Inferior parietal cortex (tissue), 1 donor: ENCODE results near the gene MAB21L4.

Experiments used
- DNase-seq: peaks from one replicate; pipeline ENCODE4 v3.0.0-alpha.2; 2016; ENCODE audit errors: extremely low spot score

The MAB21L4 gene

GRCh38 chr2:240895656-240896388 lies at the start of gene MAB21L4:
Gene MAB21L4 (minus strand): TSS chr2:240896156. CDS start chr2:240895997, 159 bp downstream.
- no peak for DNase-seq

DNA sequence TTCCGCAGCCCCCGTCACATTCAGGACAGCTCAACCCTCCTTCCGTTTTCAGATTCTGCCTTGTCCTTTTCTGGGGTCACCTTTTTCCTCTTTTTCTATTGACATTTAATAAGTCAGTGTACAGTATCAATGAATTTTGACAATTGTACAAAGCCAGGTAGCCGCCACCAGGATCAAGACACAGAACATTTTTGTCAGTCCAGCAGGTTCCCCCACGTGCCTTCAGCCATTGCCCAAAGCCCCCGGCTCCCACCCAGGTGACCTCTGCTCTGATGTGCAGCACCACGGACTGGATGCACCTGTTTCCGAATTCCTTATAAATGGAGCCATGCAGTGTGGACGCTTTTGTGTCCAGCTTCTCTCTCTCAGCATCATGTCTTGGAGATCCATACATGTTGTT lies 40.1 kb upstream of the MAB21L4 start:
- DNase-seq: no peak

DNA sequence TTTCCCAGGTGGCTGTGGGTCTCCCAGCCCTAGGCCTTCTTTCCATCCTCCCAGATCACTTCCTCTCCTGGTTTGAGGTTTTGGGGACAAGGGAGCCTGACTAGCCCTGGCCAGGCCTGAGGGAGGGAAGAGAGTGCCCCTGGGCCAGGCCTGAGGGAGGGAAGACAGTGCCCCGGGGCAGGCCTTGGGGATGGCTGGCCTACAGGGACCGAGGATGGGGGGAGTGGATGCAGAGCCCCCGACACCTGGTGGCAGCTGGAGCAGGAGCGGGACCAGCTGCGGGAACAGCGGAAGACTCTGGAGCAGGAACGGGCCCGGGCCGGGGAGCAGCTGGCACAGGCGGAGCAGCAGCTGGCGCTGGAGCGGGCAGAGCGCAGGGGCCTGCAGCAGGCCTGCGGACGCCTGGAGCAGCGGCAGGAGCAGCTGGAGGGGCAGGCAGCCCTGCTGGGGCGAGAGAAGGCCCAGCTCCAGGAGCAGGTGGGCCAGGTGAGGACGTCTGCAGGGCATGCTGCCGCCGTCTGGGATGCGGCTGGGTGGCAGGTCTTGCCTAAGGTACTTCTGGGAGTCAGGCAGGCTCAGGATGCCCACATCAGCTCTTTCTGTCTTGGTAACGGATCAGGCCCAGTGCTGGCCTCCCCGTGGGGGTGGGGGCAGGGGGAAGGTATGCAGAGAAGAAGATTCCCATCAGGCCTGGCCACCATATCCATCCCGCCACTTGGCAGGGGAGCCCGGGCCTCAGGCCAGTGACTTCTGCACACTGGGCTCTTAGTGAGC lies 39.3 kb upstream of the MAB21L4 start:
- DNase-seq: no peak

DNA sequence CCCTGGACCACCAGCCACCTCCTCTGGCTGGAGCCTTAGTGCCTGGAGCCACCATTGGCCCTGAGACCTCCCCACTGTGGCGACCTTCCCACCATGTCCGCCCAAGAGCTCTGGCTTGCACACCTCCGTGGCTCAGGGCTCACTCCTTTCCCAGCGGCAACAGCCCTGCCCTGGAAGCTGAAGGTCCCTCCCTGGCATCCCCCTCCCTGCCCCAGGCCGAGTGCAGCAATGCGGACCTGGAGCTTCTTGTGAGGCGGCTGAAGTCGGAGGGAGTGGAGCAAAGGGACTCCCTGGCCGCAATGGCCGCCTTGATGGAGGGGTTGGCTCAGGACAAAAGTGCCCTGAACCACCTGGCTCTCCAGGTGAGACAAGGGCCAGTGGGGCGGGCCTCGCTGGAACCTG lies 38.7 kb upstream of the MAB21L4 start:
- no peak for DNase-seq

DNA sequence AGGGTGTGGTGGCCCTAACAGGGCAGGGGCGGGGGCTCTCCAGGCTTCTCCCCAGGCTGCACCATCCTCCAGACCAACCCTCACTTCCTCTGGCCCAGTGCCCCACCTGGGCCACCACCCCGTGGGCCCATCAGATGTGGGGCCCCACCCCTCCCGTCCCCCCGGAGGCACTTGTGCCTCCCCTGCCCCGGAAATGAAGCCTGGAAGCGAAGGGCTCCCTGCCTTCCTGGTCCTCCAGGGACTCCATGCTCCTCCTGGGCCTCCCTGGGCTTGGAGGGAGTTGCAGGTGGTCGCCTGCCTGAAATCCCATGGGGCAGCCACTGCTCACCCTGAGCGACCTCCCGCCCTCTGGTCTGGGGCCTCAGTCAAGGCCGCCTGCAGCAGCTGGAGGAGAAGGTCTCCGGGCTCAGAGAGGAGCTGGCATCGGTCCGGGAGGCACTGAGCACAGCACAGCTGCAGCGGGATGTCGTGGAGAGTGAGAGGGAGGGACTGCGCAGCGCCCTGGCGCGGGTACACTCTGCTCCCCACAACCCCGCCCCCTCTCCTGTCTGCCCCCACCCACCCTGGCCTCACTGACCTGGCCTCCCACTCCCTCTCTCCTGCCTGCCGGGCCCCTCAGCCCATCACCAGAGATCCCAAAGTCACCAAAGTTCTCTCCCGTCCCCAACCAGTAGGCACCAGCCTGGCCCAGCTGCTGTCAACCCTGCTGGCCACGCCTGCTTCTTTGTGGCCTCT lies 38.2 kb upstream of the MAB21L4 start:
- DNase-seq: no peak

GRCh38 chr2:240933048-240933965 lies 37.4 kb upstream of the MAB21L4 start:
- no peak for DNase-seq

DNA sequence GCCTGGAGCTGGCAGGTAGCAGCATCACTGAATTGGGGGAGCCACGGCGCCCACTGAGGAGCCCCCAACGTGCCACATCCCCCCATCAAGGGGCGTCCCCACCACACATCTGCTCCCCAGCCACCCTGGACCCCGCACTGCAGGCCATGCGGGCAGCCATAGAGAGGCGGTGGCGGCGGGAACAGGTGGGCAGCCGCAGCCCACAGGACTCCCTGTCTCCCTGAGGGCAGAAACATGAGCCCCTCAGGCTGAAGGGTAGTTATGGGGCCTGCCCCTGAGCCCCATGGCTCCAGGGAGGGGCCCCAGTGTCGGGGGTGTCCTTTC lies 36.7 kb upstream of the MAB21L4 start:
- no peak for DNase-seq

- DNase-seq: no peak
These were observed 36.2 kb upstream of the MAB21L4 start for GRCh38 chr2:240932001-240932723.

DNA sequence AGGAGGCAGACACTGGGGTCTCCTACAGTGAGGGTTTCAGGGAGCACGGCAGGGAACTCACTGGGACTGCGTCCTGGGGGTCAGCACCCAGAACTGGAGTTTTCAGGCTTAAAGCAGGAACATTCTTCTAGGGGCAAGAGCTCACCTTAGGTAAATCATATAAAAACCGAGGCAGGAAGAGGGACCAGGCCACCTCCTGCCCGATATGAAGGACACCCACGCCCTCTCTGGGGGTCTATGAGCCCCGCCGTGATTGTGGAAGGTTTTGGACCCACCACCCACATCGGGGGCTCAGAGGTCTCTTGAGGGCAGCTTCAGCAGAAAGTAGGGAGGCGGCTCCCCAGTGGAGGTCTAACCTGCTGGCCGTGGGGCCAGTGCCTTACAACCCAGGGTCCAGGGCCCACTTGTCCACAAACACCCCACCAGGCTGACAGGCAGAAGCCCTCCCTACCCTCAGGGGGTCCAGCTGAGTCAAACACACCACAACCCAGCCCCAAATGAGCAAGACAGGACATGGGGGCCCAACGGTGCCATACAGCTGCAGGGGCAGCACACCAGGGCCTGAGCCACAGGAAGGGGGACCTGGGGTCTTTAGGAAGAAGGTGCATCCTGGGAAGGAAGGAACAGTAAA lies 35.5 kb upstream of the MAB21L4 start:
- no peak for DNase-seq

DNA sequence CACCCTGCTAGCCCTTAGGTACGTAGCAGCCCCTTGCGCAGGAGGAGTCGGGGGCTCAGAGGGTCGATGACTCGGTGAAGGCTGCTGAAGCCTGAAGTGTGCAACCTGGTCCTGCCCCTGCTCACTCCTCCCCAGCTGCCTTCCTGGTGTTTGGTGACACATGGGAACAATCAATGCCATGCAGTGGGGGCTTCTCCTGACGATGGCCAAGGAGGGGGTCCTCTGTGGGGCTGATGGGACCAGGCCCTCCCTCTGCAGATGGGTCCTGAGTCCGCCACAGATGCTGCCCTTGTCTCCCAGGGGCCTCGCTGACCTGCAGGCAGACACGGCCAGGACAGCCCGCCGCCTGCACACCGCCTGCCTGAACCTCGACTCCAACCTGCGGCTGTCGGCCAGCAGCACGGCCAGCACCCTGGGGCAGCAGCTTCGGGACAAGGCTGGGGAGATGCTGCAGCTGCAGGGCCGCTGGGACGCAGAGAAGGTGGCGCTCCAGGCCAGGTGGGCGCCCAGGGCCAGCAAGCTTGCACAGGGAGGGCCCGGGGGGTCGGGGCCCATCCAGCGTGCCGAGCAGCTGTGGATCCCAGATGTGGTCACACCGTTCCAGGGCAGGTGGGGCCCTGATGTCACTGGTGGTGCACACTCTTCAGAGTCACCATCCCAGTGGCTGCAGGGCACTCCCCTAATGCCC lies 34.8 kb upstream of the MAB21L4 start:
- no peak for DNase-seq

- no peak for DNase-seq
These were observed 34.2 kb upstream of the MAB21L4 start for GRCh38 chr2:240930096-240930630.

DNA sequence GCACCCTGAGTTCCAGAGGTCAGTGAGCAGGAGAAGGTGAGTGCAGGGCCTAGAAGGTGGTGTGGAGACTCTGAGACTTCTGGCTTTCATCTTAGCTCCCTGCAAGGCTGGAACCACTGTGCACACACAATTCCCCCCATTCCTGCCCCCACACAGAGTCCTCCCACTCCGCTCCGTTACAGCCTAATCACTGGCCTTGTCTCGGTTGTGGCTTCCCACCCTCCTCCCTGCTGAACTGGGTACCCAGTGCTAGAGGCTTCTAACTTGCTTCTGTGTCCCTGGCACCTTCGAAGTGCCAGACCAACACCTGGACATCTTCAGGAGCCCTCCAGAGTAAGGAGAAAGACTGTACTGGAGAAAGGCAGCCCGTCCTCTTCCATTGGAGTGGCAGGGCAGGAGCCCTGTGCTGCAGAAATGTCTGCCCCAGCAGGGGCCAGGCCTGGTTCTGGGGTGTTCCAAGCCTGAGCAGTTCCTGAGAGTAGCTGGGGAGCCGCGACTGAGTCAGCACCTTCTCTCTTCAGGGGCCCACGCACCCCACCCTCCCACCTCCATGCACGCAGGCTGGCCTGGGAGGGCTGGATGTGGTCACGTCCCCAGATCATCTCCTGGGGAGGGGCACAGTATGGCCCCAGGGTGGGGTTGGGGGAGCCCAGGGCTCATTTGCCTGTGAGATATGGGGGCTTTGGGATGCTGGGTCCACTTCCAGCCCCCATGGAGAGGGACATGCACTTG lies 33.6 kb upstream of the MAB21L4 start:
- no peak for DNase-seq

DNA sequence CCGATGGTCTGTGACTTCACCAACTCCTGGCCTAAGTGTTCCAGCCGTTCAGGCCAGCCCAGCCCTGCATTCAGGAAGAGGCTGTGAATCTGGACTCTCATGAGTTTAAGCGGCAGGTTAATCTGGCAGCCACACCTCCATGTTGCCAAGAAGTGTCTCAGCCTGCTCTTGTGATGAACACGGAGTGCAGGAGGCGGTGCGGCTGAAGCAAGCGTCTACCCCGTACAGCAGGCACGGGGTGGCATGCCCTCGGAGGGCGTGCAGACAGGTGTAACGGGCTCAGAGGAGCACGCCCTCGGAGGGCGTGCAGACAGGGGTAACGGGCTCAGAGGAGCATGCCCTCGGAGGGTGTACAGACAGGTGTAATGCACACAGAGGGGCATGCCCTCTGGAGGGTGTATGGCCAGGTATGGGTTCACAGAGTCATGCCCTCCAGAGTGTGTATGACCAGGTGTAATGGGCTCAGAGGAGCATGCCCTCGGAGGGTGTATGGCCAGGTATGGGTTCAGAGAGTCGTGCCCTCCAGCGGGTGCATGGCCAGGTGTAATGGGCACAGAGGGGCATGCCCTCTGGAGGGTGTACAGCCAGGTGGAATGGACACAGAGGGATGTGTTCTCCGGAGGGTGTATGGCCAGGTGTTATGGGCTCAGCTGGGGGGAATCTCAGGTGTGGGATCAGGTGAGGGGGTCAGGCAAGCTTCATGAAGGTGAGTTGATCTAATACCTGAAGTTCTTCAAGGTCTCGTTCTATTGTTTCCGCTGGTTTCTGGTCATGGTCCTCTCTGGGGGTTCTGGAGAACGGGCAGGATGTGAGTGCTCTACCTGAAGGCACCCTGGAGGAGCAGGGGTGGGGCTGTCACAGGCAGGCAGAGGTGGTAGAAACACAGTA lies 32.8 kb upstream of the MAB21L4 start:
- DNase-seq: no peak

DNA sequence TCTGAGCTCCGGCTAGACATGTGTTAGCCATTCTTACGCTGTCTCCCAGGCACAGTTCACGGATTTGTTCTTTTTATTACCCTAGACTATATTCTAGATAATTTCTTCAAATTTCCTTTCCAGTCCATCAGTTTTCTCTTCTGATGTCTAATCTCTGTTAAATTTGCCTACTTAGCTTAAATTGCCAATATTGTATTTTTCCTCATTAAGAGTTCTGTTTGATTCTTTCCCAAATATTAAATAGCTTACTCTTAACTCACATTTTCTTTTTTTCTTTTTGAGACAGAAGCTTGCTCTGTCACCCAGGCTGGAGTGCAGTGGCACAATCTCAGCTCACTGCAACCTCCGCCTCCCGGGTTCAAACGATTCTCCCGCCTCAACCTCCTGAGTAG lies 31.4 kb upstream of the MAB21L4 start:
- no peak for DNase-seq

- no peak for DNase-seq
These were observed 30.8 kb upstream of the MAB21L4 start for GRCh38 chr2:240926516-240927389.

- no peak for DNase-seq
These were observed 29.9 kb upstream of the MAB21L4 start for GRCh38 chr2:240925568-240926515.
